ENCODE results near the gene ZDHHC5.

ZDHHC5 gene

GRCh38 chr11:57698843-57699365, 31.0 kb downstream of the ZDHHC5 start:
- ChIA-PET POLR2A (interaction anchor here (2.1 kb wide), 1 partner anchor 13 kb away, joined by 6 read pairs; the partner anchor contains the start of genes MED19 and TMX2), CTCF (interaction anchor here (1.1 to 1.2 kb wide), 3 partner anchors 19 to 353 kb away, joined by 3 to 4 read pairs (median 3); no protein-coding TSS in a partner anchor)
- Histone ChIP-seq H3K4me3 (ENCODE audit: low read depth, low read length) (no peak overlapping the region), H3K27ac (ENCODE audit: extremely low read depth, low read depth, low read length) (no peak overlapping the region), H3K36me3 (ENCODE audit: control insufficient read depth in 2 of 2, insufficient read depth in 1 of 2, low read length in 2 of 2) (peaks cover 20 to 79% of the 10 kb centered on the region in 2 experiments; a peak in 2 of 3 replicates), H3K9me3 (ENCODE audit: control insufficient read depth, insufficient read depth, low read depth, low read length) (no peaks in the 10 kb centered on the region), H3K4me1 (ENCODE audit: control insufficient read depth, insufficient read depth, low read length) (no peaks in the 10 kb centered on the region)
- no peak for TF ChIP-seq GLI2 (tag by site-specific recombination; IDR thresholded peaks at IDR 0.05; ENCODE audit: borderline replicate concordance, low read depth)
- no peak for TF ChIP-seq ZNF48 (tag by site-specific recombination; IDR thresholded peaks at IDR 0.05)
- TF ChIP-seq ZNF785 (tag by site-specific recombination; IDR thresholded peaks at IDR 0.05), result no peak
- TF ChIP-seq YY2 (tag by site-specific recombination; IDR thresholded peaks at IDR 0.05), result no peak
- TF ChIP-seq, protein P1, sequence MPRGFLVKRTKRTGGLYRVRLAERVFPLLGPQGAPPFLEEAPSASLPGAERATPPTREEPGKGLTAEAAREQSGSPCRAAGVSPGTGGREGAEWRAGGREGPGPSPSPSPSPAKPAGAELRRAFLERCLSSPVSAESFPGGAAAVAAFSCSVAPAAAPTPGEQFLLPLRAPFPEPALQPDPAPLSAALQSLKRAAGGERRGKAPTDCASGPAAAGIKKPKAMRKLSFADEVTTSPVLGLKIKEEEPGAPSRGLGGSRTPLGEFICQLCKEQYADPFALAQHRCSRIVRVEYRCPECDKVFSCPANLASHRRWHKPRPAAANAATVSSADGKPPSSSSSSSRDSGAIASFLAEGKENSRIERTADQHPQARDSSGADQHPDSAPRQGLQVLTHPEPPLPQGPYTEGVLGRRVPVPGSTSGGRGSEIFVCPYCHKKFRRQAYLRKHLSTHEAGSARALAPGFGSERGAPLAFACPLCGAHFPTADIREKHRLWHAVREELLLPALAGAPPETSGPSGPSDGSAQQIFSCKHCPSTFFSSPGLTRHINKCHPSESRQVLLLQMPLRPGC (tag by site-specific recombination; IDR thresholded peaks at IDR 0.05), result no peak
- TF ChIP-seq ZNF350 (tag by site-specific recombination; IDR thresholded peaks at IDR 0.05), result no peak
- TF ChIP-seq REPIN1 (tag by site-specific recombination; IDR thresholded peaks at IDR 0.05; ENCODE audit: low read depth), result no peak
- no peak for TF ChIP-seq ZBTB48 (tag by site-specific recombination; IDR thresholded peaks at IDR 0.05)
- no peak for TF ChIP-seq ZNF112 (tag by site-specific recombination; IDR thresholded peaks at IDR 0.05)
- TF ChIP-seq ZSCAN4 (tag by site-specific recombination; IDR thresholded peaks at IDR 0.05), result no peak
- no peak for TF ChIP-seq ZNF132 (tag by site-specific recombination; IDR thresholded peaks at IDR 0.05; ENCODE audit: borderline replicate concordance)

- TF ChIP-seq REPIN1 (tag by site-specific recombination; IDR thresholded peaks at IDR 0.05; ENCODE audit: low read depth) (no peak), ZNF416 (tag by site-specific recombination; IDR thresholded peaks at IDR 0.05) (no peak), ZNF311 (tag by site-specific recombination; IDR thresholded peaks at IDR 0.05; ENCODE audit: borderline replicate concordance) (no peak), ZNF19 (tag by site-specific recombination; IDR thresholded peaks at IDR 0.05; ENCODE audit: low read depth) (no peak), ZNF549 (tag by site-specific recombination; IDR thresholded peaks at IDR 0.05) (no peak), ZNF350 (tag by site-specific recombination; IDR thresholded peaks at IDR 0.05) (no peak), GLIS1 (tag by site-specific recombination; IDR thresholded peaks at IDR 0.05) (no peak), ZNF169 (tag by site-specific recombination; IDR thresholded peaks at IDR 0.05) (no peak), ZNF843 (tag by site-specific recombination; IDR thresholded peaks at IDR 0.05) (no peak), KLF9 (tag by site-specific recombination; IDR thresholded peaks at IDR 0.05; ENCODE audit: low read depth) (no peak), BCL11A (tag by site-specific recombination; IDR thresholded peaks at IDR 0.05; ENCODE audit: low read depth) (no peak)
- TF ChIP-seq, protein P2, sequence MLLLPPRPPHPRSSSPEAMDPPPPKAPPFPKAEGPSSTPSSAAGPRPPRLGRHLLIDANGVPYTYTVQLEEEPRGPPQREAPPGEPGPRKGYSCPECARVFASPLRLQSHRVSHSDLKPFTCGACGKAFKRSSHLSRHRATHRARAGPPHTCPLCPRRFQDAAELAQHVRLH (tag by site-specific recombination; IDR thresholded peaks at IDR 0.05), result no peak
- Histone ChIP-seq H3K9me3 (ENCODE audit: control insufficient read depth, insufficient read depth, low read depth, low read length) (no peaks in the 10 kb centered on the region), H3K4me1 (ENCODE audit: control insufficient read depth, insufficient read depth, low read length) (no peaks in the 10 kb centered on the region), H3K4me3 (ENCODE audit: low read depth, low read length) (no peak overlapping the region), H3K36me3 (ENCODE audit: control insufficient read depth in 2 of 2, insufficient read depth in 1 of 2, low read length in 2 of 2) (peaks cover 11 to 79% of the 10 kb centered on the region in 2 experiments; a peak in 2 of 3 replicates), H3K27ac (ENCODE audit: extremely low read depth, low read depth, low read length) (no peak overlapping the region)
- POLR2A ChIA-PET, result interaction anchor here (2.1 kb wide), 1 partner anchor 12 kb away, joined by 6 read pairs; the partner anchor contains the start of genes MED19 and TMX2
- CTCF ChIA-PET, result interaction anchor here (1.1 to 1.2 kb wide), 2 partner anchors 20 to 101 kb away, joined by 3 read pairs; no protein-coding TSS in a partner anchor
Measured at GRCh38 chr11:57699813-57700212, 31.9 kb downstream of the ZDHHC5 start.

All from HEK293 (cell line).